Measurements from ENCODE around the gene HTRA1.
A peak's percentile ranks its signal among the peaks of the same experiment; 100 is the strongest.

Gene HTRA1

GRCh38 chr10:122521011-122521410 is 59.7 kb downstream of the HTRA1 start:
- Histone ChIP-seq H3K4me3 (ENCODE audit: insufficient read depth in 1 of 2, low read depth in 1 of 2, low read length in 2 of 2) (no peak overlapping the region), H2BK120ac (ENCODE audit: low read depth, low read length) (peak overlapping the region; percentile 36), H3K27ac (ENCODE audit: low read length, poor library complexity, severe bottlenecking) (no peak overlapping the region), H3K23ac (ENCODE audit: low read length in 2 of 2) (no peak overlapping the region), H3K18ac (ENCODE audit: low read depth in 1 of 2, low read length in 2 of 2) (no peak overlapping the region), H2AFZ (ENCODE audit: low read depth, low read length) (no peak overlapping the region), H2BK5ac (ENCODE audit: low read depth, low read length, poor library complexity, severe bottlenecking) (no peak overlapping the region), H2BK12ac (ENCODE audit: low read length in 2 of 2) (no peak overlapping the region), H3K9me3 (ENCODE audit: control insufficient read depth, low read length) (no peaks in the 10 kb centered on the region), H2BK15ac (ENCODE audit: low read depth, poor library complexity, severe bottlenecking) (no peak overlapping the region), H4K8ac (ENCODE audit: low read length) (no peak overlapping the region), H4K91ac (ENCODE audit: low read length) (no peak overlapping the region), H3K27me3 (ENCODE audit: control insufficient read depth in 1 of 2, insufficient read depth in 1 of 2, low read length in 2 of 2) (peaks cover 0 to 13% of the 10 kb centered on the region in 2 experiments), H2AK5ac (ENCODE audit: low read length, severe bottlenecking) (no peak overlapping the region), H3K4me2 (ENCODE audit: low read length, poor library complexity, severe bottlenecking) (no peak overlapping the region), H3K14ac (ENCODE audit: low read length in 2 of 2) (no peak overlapping the region), H3K4ac (ENCODE audit: low read depth in 1 of 2, low read length in 2 of 2) (no peak overlapping the region), H3K9ac (ENCODE audit: low read length) (no peak overlapping the region), H3K4me1 (ENCODE audit: control insufficient read depth, insufficient read depth, low read depth, low read length) (peaks cover 6% of the 10 kb centered on the region), H3K79me1 (replicated peaks; ENCODE audit: low read length, poor library complexity, severe bottlenecking) (no peaks in the 10 kb centered on the region), H3K36me3 (ENCODE audit: control insufficient read depth in 1 of 2, insufficient read depth in 2 of 2, low read depth in 1 of 2, low read length in 2 of 2) (peaks cover 2 to 35% of the 10 kb centered on the region in 2 experiments)
- no peak for DNase-seq
- 60% methylated on average over 3 of the region's 3 CpGs for whole genome bisulfite sequencing

GRCh38 chr10:122524811-122525210 is 63.5 kb downstream of the HTRA1 start:
- no peaks in the 10 kb centered on the region for H3K79me1 ChIP-seq (replicated peaks; ENCODE audit: low read length, poor library complexity, severe bottlenecking)
- H3K9me3 ChIP-seq (ENCODE audit: control insufficient read depth, low read length) = no peaks in the 10 kb centered on the region
- H3K27ac ChIP-seq (ENCODE audit: low read length, poor library complexity, severe bottlenecking) = no peak overlapping the region
- no peak overlapping the region for H2AK5ac ChIP-seq (ENCODE audit: low read length, severe bottlenecking)
- no peak overlapping the region for H2BK120ac ChIP-seq (ENCODE audit: low read depth, low read length)
- no peak overlapping the region for H3K9ac ChIP-seq (ENCODE audit: low read length)
- peaks cover 8 to 36% of the 10 kb centered on the region in 2 experiments for H3K27me3 ChIP-seq (ENCODE audit: control insufficient read depth in 1 of 2, insufficient read depth in 1 of 2, low read length in 2 of 2)
- H3K4ac ChIP-seq (ENCODE audit: low read depth in 1 of 2, low read length in 2 of 2) = no peak overlapping the region
- H3K4me1 ChIP-seq (ENCODE audit: control insufficient read depth, insufficient read depth, low read depth, low read length) = peaks cover 13% of the 10 kb centered on the region
- H3K14ac ChIP-seq (ENCODE audit: low read length in 2 of 2) = no peak overlapping the region
- peaks cover 0 to 3% of the 10 kb centered on the region in 2 experiments for H3K36me3 ChIP-seq (ENCODE audit: control insufficient read depth in 1 of 2, insufficient read depth in 2 of 2, low read depth in 1 of 2, low read length in 2 of 2)
- H3K18ac ChIP-seq (ENCODE audit: low read depth in 1 of 2, low read length in 2 of 2) = no peak overlapping the region
- no peak overlapping the region for H2BK12ac ChIP-seq (ENCODE audit: low read length in 2 of 2)
- no peak overlapping the region for H4K91ac ChIP-seq (ENCODE audit: low read length)
- WGBS = 100% methylated on average over 2 of the region's 3 CpGs
- no peak overlapping the region for H3K4me2 ChIP-seq (ENCODE audit: low read length, poor library complexity, severe bottlenecking)
- H4K8ac ChIP-seq (ENCODE audit: low read length) = no peak overlapping the region
- no peak overlapping the region for H2AFZ ChIP-seq (ENCODE audit: low read depth, low read length)
- no peak overlapping the region for H2BK5ac ChIP-seq (ENCODE audit: low read depth, low read length, poor library complexity, severe bottlenecking)
- H2BK15ac ChIP-seq (ENCODE audit: low read depth, poor library complexity, severe bottlenecking) = no peak overlapping the region
- DNase-seq = no peak
- H3K23ac ChIP-seq (ENCODE audit: low read length in 2 of 2) = no peak overlapping the region
- H3K4me3 ChIP-seq (ENCODE audit: insufficient read depth in 1 of 2, low read depth in 1 of 2, low read length in 2 of 2) = no peak overlapping the region

GRCh38 chr10:122525788-122526187 is 64.4 kb downstream of the HTRA1 start:
- Histone ChIP-seq H3K4me1 (ENCODE audit: control insufficient read depth, insufficient read depth, low read depth, low read length) (peaks cover 12% of the 10 kb centered on the region), H4K91ac (ENCODE audit: low read length) (no peak overlapping the region), H3K14ac (ENCODE audit: low read length in 2 of 2) (no peak overlapping the region), H2BK120ac (ENCODE audit: low read depth, low read length) (no peak overlapping the region), H3K9me3 (ENCODE audit: control insufficient read depth, low read length) (no peaks in the 10 kb centered on the region), H3K4me2 (ENCODE audit: low read length, poor library complexity, severe bottlenecking) (no peak overlapping the region), H2BK12ac (ENCODE audit: low read length in 2 of 2) (no peak overlapping the region), H3K4me3 (ENCODE audit: insufficient read depth in 1 of 2, low read depth in 1 of 2, low read length in 2 of 2) (no peak overlapping the region), H2AK5ac (ENCODE audit: low read length, severe bottlenecking) (no peak overlapping the region), H2AFZ (ENCODE audit: low read depth, low read length) (no peak overlapping the region), H2BK5ac (ENCODE audit: low read depth, low read length, poor library complexity, severe bottlenecking) (no peak overlapping the region), H3K36me3 (ENCODE audit: control insufficient read depth in 1 of 2, insufficient read depth in 2 of 2, low read depth in 1 of 2, low read length in 2 of 2) (no peaks in the 10 kb centered on the region), H3K9ac (ENCODE audit: low read length) (no peak overlapping the region), H2BK15ac (ENCODE audit: low read depth, poor library complexity, severe bottlenecking) (no peak overlapping the region), H3K27me3 (ENCODE audit: control insufficient read depth in 1 of 2, insufficient read depth in 1 of 2, low read length in 2 of 2) (peaks cover 15 to 36% of the 10 kb centered on the region in 2 experiments), H3K79me1 (replicated peaks; ENCODE audit: low read length, poor library complexity, severe bottlenecking) (no peaks in the 10 kb centered on the region), H3K27ac (ENCODE audit: low read length, poor library complexity, severe bottlenecking) (no peak overlapping the region), H4K8ac (ENCODE audit: low read length) (no peak overlapping the region), H3K18ac (ENCODE audit: low read depth in 1 of 2, low read length in 2 of 2) (no peak overlapping the region), H3K23ac (ENCODE audit: low read length in 2 of 2) (no peak overlapping the region), H3K4ac (ENCODE audit: low read depth in 1 of 2, low read length in 2 of 2) (no peak overlapping the region)
- WGBS = 37% methylated on average over 6 of the region's 6 CpGs
- DNase-seq = no peak

- H3K9me3 ChIP-seq (ENCODE audit: control insufficient read depth, low read length) = no peaks in the 10 kb centered on the region
- no peak overlapping the region for H3K4ac ChIP-seq (ENCODE audit: low read depth in 1 of 2, low read length in 2 of 2)
- no peak overlapping the region for H3K18ac ChIP-seq (ENCODE audit: low read depth in 1 of 2, low read length in 2 of 2)
- H4K91ac ChIP-seq (ENCODE audit: low read length) = no peak overlapping the region
- H3K79me1 ChIP-seq (replicated peaks; ENCODE audit: low read length, poor library complexity, severe bottlenecking) = no peaks in the 10 kb centered on the region
- no peak overlapping the region for H4K8ac ChIP-seq (ENCODE audit: low read length)
- H3K36me3 ChIP-seq (ENCODE audit: control insufficient read depth in 1 of 2, insufficient read depth in 2 of 2, low read depth in 1 of 2, low read length in 2 of 2) = no peaks in the 10 kb centered on the region
- H2BK15ac ChIP-seq (ENCODE audit: low read depth, poor library complexity, severe bottlenecking) = no peak overlapping the region
- H2AFZ ChIP-seq (ENCODE audit: low read depth, low read length) = no peak overlapping the region
- no peak overlapping the region for H2AK5ac ChIP-seq (ENCODE audit: low read length, severe bottlenecking)
- H2BK120ac ChIP-seq (ENCODE audit: low read depth, low read length) = no peak overlapping the region
- H2BK12ac ChIP-seq (ENCODE audit: low read length in 2 of 2) = no peak overlapping the region
- no peak overlapping the region for H2BK5ac ChIP-seq (ENCODE audit: low read depth, low read length, poor library complexity, severe bottlenecking)
- H3K27me3 ChIP-seq (ENCODE audit: control insufficient read depth in 1 of 2, insufficient read depth in 1 of 2, low read length in 2 of 2) = peaks cover 22 to 45% of the 10 kb centered on the region in 2 experiments
- no peak overlapping the region for H3K27ac ChIP-seq (ENCODE audit: low read length, poor library complexity, severe bottlenecking)
- no peak overlapping the region for H3K4me2 ChIP-seq (ENCODE audit: low read length, poor library complexity, severe bottlenecking)
- H3K4me3 ChIP-seq (ENCODE audit: insufficient read depth in 1 of 2, low read depth in 1 of 2, low read length in 2 of 2) = no peak overlapping the region
- no peak overlapping the region for H3K14ac ChIP-seq (ENCODE audit: low read length in 2 of 2)
- peaks cover 7% of the 10 kb centered on the region for H3K4me1 ChIP-seq (ENCODE audit: control insufficient read depth, insufficient read depth, low read depth, low read length)
- no peak overlapping the region for H3K23ac ChIP-seq (ENCODE audit: low read length in 2 of 2)
- DNase-seq = no peak
- 72% methylated on average over 5 of the region's 5 CpGs for WGBS
- H3K9ac ChIP-seq (ENCODE audit: low read length) = no peak overlapping the region
Measured at GRCh38 chr10:122526892-122527291, 65.5 kb downstream of the HTRA1 start.
